ENCODE measurements around the gene SSR4. TPM values are rescaled to one million over a fixed set of nuclear protein-coding genes. Genes with fewer than 3 reads are reported as not detected.

The SSR4 gene
- total RNA-seq, 1 experiment from 2014 or later: 227 TPM

DNA sequence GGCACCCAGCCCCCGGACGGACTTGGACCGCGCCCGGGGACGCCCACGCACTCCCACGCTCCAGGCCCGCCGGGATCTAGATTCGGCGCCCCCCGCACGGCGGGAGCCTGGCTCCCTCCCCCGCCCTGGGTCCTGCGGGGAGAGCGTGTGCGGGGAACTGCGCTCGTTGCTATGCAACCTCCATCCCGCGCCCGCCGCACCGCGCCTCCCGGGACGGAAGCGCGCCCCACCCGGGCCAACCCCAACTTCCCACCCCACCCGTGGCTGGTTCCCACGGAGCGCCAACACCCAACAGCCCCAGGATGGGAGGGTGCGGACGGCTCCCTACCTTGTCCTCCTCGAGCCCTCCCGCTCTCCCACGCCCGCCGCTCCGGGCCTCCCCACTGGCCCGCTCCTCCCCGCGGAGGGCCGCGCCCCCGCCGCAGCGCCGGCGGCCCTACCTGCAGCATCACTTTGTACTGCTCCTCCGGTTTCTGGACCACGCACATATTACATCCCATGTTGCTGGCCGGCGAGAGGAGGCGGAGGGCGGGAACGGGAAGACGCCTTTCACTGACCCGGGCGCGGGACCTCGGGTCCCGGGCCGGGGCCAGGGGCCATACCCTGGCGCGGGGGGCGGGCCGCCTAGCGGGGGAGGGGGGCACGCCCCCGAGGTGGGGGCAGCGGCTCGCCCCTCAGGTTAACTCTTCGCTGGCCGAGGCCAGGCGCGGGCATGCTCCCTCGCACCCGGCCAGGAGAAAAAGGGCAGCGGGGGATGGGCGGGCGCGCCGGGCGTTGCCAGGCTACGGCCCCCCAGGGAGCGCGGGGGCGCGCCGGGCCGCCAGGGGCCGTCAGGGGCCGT lies 35.6 kb downstream of the SSR4 start, which contains the start of gene PDZD4:
TSS of gene PDZD4 (minus strand) at position 746 of the 841 bp plus-strand sequence. CDS start at position 500, 246 bp downstream.
- DNase-seq (ENCODE audit: low spot score): no peak

DNA sequence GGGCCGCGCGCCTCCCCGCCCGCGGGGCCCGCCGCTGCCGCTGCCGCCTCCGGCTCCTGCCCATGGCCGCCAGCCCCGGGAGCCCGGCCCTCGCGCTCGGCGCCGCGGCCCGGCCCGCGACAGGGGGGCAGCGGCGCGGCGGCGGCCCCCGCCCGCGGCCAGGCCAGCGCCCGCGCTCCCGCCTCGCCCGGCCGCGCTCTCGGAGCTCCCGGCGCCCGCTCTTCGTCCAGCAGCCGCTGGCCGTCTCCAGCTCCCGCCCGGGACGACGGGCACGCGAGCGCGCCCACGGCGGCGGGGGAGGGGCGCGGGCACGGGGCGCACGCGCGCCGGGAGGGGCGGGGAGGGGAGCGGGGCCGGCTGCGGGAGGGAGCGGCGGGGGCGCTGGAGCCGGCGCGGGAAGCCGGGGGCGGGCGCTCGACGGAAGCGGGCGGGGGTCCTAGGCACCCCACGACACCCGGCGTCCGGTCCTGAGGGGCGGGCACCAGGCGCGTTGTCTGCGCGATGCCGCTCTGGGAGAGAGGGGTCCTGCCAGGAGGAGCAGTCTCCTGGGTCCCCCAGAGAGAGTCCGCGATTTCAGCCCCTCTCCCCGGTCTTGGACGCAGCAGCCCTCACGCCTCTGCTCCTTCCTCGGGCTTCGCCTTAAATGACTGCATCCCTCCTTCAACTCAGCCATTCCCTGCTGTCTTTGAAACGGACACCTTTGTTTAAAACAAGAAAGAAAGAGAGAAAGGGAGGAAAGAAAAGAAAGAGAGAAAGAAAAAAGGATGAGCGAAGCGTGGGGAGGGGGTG lies 36.4 kb downstream of the SSR4 start:
- no peak for DNase-seq (ENCODE audit: low spot score)

DNA sequence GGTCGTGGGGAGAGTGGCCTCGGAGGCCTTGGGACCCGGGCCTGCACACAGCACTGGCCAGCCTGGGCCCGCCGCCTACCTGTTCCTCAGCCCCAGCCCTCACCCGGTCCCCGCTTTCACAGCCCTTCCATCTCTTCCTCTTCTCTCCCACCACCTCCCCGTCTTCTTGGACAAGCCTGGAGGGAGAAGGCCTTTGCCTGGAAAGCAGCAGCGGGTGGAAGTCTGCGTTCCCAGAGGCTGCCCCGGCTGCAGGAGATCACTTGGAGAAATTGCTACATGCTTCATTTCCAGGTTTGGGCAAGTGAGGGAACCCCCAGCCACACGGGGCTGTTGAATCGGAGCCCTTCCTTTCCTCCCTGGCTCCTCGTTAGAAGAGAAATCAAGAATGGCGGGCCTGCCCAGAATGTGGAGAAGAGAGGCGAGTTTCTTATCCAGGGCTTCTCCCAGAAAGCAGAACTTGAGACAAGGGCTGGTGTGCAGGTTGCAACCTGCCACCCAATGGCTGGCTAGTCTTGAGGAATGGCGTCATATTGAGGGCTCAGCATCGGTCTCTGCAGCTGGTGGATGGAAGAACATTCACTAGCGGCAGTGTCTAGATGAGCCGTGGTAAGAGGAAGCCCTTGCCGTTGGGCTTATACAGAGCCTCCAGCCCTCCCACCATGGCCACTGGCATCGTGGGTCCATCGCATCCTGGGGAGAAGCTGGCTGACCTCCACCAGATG lies 37.1 kb downstream of the SSR4 start:
- DNase-seq (ENCODE audit: low spot score): no peak

DNA sequence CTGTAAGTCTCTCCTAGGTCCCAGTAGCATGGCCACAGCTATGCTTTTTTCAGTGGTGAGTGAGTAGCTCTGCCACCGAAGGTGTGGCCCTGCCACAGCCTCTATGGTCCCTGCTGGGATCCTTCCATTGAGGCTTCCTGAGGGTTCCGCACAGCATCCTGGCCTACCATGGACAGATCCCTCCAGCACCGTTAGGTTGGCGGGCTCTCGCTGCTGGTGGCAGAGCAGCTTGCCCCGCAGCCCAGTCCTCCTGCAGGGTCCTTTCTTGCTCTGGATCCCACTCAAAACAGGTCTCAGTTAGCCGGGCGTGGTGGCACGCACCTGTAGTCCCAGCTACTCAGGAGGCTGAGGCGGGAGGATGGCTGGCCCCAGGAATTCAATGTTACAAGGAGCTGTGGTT lies 38.3 kb downstream of the SSR4 start:
- no peak for DNase-seq (ENCODE audit: low spot score)

DNA sequence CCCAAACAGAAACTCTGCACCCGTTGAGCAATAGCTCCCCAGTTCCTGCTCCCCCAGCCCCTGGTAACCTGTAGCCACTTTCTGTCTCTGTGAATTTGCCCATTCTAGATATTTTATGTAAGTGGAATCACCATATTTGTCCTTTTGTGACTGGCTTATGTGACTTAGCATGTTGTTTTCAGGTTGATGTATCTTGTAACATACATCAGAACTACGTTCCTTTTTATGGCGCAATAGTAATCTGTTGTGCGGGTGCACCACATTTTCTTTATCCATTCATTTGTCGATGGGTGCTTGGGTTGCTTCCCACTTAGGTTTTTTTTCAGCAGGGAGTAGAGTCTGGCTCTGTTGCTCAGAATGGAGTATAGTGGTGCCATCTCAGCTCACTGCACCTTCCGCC lies 42.5 kb downstream of the SSR4 start:
- DNase-seq (ENCODE audit: low spot score): no peak

DNA sequence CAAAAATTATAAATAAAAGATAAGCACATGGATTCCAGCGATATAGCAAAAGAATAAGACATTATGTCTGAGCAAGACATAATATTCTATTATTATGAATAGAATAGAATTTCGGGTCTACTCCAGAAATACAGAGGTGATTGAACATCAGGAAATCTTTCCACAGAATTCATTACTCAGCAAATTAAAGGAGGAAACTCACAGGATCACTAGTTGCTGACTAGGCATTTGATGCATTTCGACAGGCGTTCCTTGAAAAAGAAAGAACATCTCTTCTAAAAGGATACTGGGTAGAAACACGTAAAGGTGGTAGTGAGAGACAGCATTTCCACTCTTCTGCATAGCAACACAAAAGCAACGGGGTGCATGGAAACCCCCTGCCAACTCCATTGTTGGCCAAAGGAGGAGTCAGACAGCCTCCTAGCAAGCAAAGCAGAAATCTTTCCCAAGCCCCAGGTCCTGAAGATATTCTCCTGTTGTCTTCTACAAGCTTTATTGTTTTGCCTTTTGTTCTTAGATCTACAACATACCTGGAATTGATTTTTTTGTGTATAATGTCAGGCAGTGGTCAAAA lies 50.1 kb downstream of the SSR4 start:
- DNase-seq (ENCODE audit: low spot score): no peak

DNA sequence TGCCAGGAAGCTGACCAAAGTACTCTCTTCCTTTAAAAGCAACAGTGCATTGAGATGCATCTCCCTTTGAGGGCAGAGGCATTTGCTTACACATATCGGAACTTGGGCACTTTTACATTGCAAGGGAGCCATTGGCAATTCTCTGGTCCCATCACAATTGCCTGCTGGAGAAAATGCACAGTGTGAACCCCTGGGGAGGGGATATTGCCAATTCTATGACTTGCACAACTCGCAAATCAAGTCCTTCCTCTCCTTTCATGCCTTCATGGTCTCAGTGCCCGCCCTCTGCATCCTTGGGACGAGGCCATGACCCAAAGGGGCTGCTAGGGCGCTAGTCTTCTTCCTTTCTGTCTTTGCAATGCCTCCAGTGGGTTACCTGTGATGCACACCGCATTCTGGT lies 50.7 kb downstream of the SSR4 start:
- DNase-seq (ENCODE audit: low spot score): no peak

DNA sequence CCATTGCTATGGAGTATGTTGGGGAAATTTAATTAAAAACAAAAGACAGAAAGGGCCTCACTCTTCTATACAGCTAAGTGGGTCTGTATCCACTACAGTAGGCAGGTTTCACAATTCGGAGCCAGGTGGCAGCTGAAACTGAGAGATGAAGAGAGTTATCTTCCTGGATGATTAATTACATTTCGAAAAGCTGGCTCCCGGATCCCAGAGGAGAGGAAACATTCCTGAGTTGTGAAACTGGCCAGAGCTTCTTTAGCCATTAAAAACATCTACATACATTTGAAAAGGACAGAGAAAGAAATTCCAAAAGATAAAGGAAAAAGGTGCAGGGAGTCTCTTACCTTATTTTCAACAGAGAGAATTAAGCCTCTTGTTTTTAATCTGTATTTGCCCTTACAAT lies 51.4 kb downstream of the SSR4 start:
- peak; percentile 22 for DNase-seq (ENCODE audit: low spot score)

Other genes with a start within 250 kb of the SSR4 start
- gene CCNQ, start 195.5 kb upstream of the SSR4 start, total RNA-seq (2014; rRNA removed; shearing (Covaris generic)): 74.2 and 87.9 TPM in 2 replicates
- gene DUSP9, start 147.5 kb upstream of the SSR4 start, total RNA-seq (2014; rRNA removed; shearing (Covaris generic)): 9.0 and 9.3 TPM in 2 replicates
- 0.48 and 2.7 TPM in 2 replicates for gene PNCK, start 120.9 kb upstream of the SSR4 start, total RNA-seq (2014; rRNA removed; shearing (Covaris generic))
- gene SLC6A8, start 106.7 kb upstream of the SSR4 start, total RNA-seq (2014; rRNA removed; shearing (Covaris generic)): 17.1 and 25.6 TPM in 2 replicates
- gene BCAP31, start 70.3 kb upstream of the SSR4 start, total RNA-seq (2014; rRNA removed; shearing (Covaris generic)): 523 and 538 TPM in 2 replicates
- gene ABCD1, start 69.8 kb upstream of the SSR4 start, total RNA-seq (2014; rRNA removed; shearing (Covaris generic)): 44.7 and 44.8 TPM in 2 replicates
- 13.8 and 14.3 TPM in 2 replicates for gene PLXNB3, start 30.4 kb upstream of the SSR4 start, total RNA-seq (2014; rRNA removed; shearing (Covaris generic))
- 0.59 and 2.2 TPM in 2 replicates for gene SRPK3, start 13.6 kb upstream of the SSR4 start, total RNA-seq (2014; rRNA removed; shearing (Covaris generic))
- 116 and 127 TPM in 2 replicates for gene IDH3G, start 293 bp upstream of the SSR4 start, total RNA-seq (2014; rRNA removed; shearing (Covaris generic))
- gene PDZD4, start 35.9 kb downstream of the SSR4 start, total RNA-seq (2014; rRNA removed; shearing (Covaris generic)): 8.2 and 10.5 TPM in 2 replicates
- 77.7 and 94.0 TPM in 2 replicates for gene L1CAM, start 91.5 kb downstream of the SSR4 start, total RNA-seq (2014; rRNA removed; shearing (Covaris generic))
- 2.0 and 2.6 TPM in 2 replicates for gene AVPR2, start 110.0 kb downstream of the SSR4 start, total RNA-seq (2014; rRNA removed; shearing (Covaris generic))
- 1.3 and 5.3 TPM in 2 replicates for gene ARHGAP4, start 131.6 kb downstream of the SSR4 start, total RNA-seq (2014; rRNA removed; shearing (Covaris generic))
- 210 and 249 TPM in 2 replicates for gene NAA10, start 140.4 kb downstream of the SSR4 start, total RNA-seq (2014; rRNA removed; shearing (Covaris generic))
- 0.62 TPM in 2 replicates for gene RENBP, start 150.0 kb downstream of the SSR4 start, total RNA-seq (2014; rRNA removed; shearing (Covaris generic))
- gene HCFC1, start 177.2 kb downstream of the SSR4 start, total RNA-seq (2014; rRNA removed; shearing (Covaris generic)): 40.8 and 41.7 TPM in 2 replicates
- 8.6 and 9.6 TPM in 2 replicates for gene TMEM187, start 178.1 kb downstream of the SSR4 start, total RNA-seq (2014; rRNA removed; shearing (Covaris generic))
- gene IRAK1, start 225.2 kb downstream of the SSR4 start, total RNA-seq (2014; rRNA removed; shearing (Covaris generic)): 192 and 220 TPM in 2 replicates

Measured in A172 (cell line).